ENCODE measurements around the gene CLPX. TPM values are rescaled to one million over a fixed set of nuclear protein-coding genes. Genes with fewer than 3 reads are reported as not detected.
"Not testable (repeated sequence)": the region's sequence is repeated elsewhere in the genome, so short reads cannot be mapped to it uniquely, and the experiment has no call there.

Gene CLPX
- total RNA-seq = 10 to 100 TPM; 43.8 to 64.8 (median 57.2) TPM
- polyA plus RNA-seq = 10 to 100 TPM; 11.2 to 29.2 TPM
- long read RNA-seq, donor 1, full-length matches to known transcripts = 34 of 47 reads
- long read RNA-seq, donor 1, partial matches to known transcripts = 6 of 47 reads
- long read RNA-seq, donor 1, other reads (novel, unspliced or antisense) = 7 of 47 reads
- long read RNA-seq, donor 2, full-length matches to known transcripts = 103 of 157 reads
- long read RNA-seq, donor 2, partial matches to known transcripts = 46 of 157 reads
- long read RNA-seq, donor 2, other reads (novel, unspliced or antisense) = 8 of 157 reads
- long read RNA-seq, donor 3, full-length matches to known transcripts = 32 of 40 reads
- long read RNA-seq, donor 3, partial matches to known transcripts = 3 of 40 reads
- long read RNA-seq, donor 3, other reads (novel, unspliced or antisense) = 5 of 40 reads

- peak within 1 kb of the TSS; percentile 62 to 99 (median 96) for H3K27ac ChIP-seq
- intact Hi-C loops (cut with DNase I) = loop anchor here in 6 of 10 donors (2.0 to 5.0 kb wide), 5 partner anchors 53 to 120 kb away; partner anchors contain the start of genes PARP16 (in 3 of the 6), PDCD7 (in 1 of the 6), RNU5A-1 (in 1 of the 6) and RNU5B-1 (in 1 of the 6)
- no peaks in the 10 kb centered on the region for H3K9me3 ChIP-seq
- peaks cover 0 to 35% (median 18%) of the 10 kb centered on the region in 12 donors for H3K4me1 ChIP-seq
- peak within 1 kb of the TSS; percentile 60 to 100 (median 86) for H3K4me3 ChIP-seq
- WGBS, 4 donors = 0 to 1% (median 0%) methylated on average over 33 to 70 of the region's 70 CpGs
- ATAC-seq = peak; percentile 94 to 98 (median 96)
- peaks cover 0 to 14% (median 2%) of the 10 kb centered on the region in 9 donors for H3K36me3 ChIP-seq
- peak; percentile 92 to 96 (median 94) for DNase-seq
- peak in 1 of 2 donors; percentile 52 for TF ChIP-seq POLR2A (IDR thresholded peaks at IDR 0.05)
- TF ChIP-seq CTCF (IDR thresholded peaks at IDR 0.05) = no peak
- H3K27me3 ChIP-seq = no peaks in the 10 kb centered on the region
Observed at GRCh38 chr15:65184868-65185717, at the start of gene CLPX. Gene CLPX, minus strand, starts transcription at chr15:65185342. Its CDS starts 189 bp downstream, at chr15:65185153.

GRCh38 chr15:65233696-65234095 is 48.6 kb upstream of the CLPX start:
- Histone ChIP-seq H3K4me3 (no peak overlapping the region), H3K27ac (no peak overlapping the region), H3K36me3 (no peaks in the 10 kb centered on the region), H3K4me1 (peaks cover 0 to 2% (median 0%) of the 10 kb centered on the region in 12 donors), H3K27me3 (no peaks in the 10 kb centered on the region), H3K9me3 (no peaks in the 10 kb centered on the region)
- intact Hi-C loops (cut with DNase I) = no loop called here
- no peak for DNase-seq
- TF ChIP-seq POLR2A (IDR thresholded peaks at IDR 0.05) (no peak), CTCF (IDR thresholded peaks at IDR 0.05) (no peak)
- WGBS, 4 donors = 77 to 83% (median 79%) methylated on average over 5 of the region's 5 CpGs
- no peak for ATAC-seq

GRCh38 chr15:65232520-65232919 is 47.4 kb upstream of the CLPX start:
- intact Hi-C loops (cut with DNase I) = no loop called here
- no peak for ATAC-seq
- TF ChIP-seq CTCF (IDR thresholded peaks at IDR 0.05) (no peak), POLR2A (IDR thresholded peaks at IDR 0.05) (no peak)
- 71 to 97% (median 92%) methylated on average over 3 of the region's 3 CpGs for WGBS, 4 donors
- H3K9me3 ChIP-seq = no peaks in the 10 kb centered on the region
- DNase-seq = no peak
- H3K4me3 ChIP-seq = no peak overlapping the region
- no peaks in the 10 kb centered on the region for H3K4me1 ChIP-seq
- no peaks in the 10 kb centered on the region for H3K27me3 ChIP-seq
- H3K36me3 ChIP-seq = no peaks in the 10 kb centered on the region
- no peak overlapping the region for H3K27ac ChIP-seq

GRCh38 chr15:65231306-65231705 is 46.2 kb upstream of the CLPX start:
- Histone ChIP-seq H3K4me3 (no peak overlapping the region), H3K27ac (no peak overlapping the region), H3K4me1 (no peaks in the 10 kb centered on the region), H3K36me3 (no peaks in the 10 kb centered on the region), H3K9me3 (no peaks in the 10 kb centered on the region), H3K27me3 (no peaks in the 10 kb centered on the region)
- WGBS, 4 donors = 90 to 96% (median 95%) methylated on average over 10 of the region's 10 CpGs
- TF ChIP-seq POLR2A (IDR thresholded peaks at IDR 0.05) = no peak
- ATAC-seq (no peak), DNase-seq (no peak)
- intact Hi-C loops (cut with DNase I) = no loop called here

GRCh38 chr15:65226901-65227300 is 41.8 kb upstream of the CLPX start:
- WGBS, 4 donors = 78 to 100% (median 82%) methylated on average over 4 of the region's 10 CpGs; no CpG with 5 or more reads in 1 of the 4 donors
- ATAC-seq, DNase-seq: not testable (repeated sequence)

More at GRCh38 chr15:65226901-65227300, 41.8 kb upstream of the CLPX start:
- H3K27ac ChIP-seq; H3K36me3 ChIP-seq; H3K4me3 ChIP-seq; H3K4me1 ChIP-seq; H3K9me3 ChIP-seq; intact Hi-C loops (cut with DNase I); H3K27me3 ChIP-seq: not testable (repeated sequence)
